Activated naive CD4-positive, alpha-beta T cell treated with anti-CD3 and anti-CD28 coated beads, Interleukin-2, amount 10 ng/mL, durations not matched to agents 7 days and 5 days (primary cell): Measurements from ENCODE around the gene BNC2.

Experiments used
- CTCF ChIA-PET: fragments of 350-600 bp; sonication (Branson Sonifier 250); formaldehyde crosslinking; loops from one replicate; lab custom pipeline; 2021; ENCODE audit warnings: antibody characterized with exemption; lab: Charles Lee
- DNase-seq: peaks from one replicate; pipeline ENCODE4 v3.0.0-alpha.2; 2020
- H3K27ac Mint-ChIP-seq: one replicate; pipeline ENCODE4 v1.8.0; 2021; ENCODE audit warnings: mild to moderate bottlenecking, moderate library complexity, mixed read lengths
- H3K27me3 Mint-ChIP-seq: one replicate; pipeline ENCODE4 v1.8.0; 2021; ENCODE audit warnings: mild to moderate bottlenecking, mixed read lengths
- H3K36me3 Mint-ChIP-seq: one replicate; pipeline ENCODE4 v1.8.0; 2021; ENCODE audit warnings: mixed read lengths
- H3K4me1 Mint-ChIP-seq: one replicate; pipeline ENCODE4 v1.8.0; 2021; ENCODE audit warnings: mixed read lengths
- H3K4me3 Mint-ChIP-seq: one replicate; pipeline ENCODE4 v1.8.0; 2021; ENCODE audit warnings: mild to moderate bottlenecking, moderate library complexity, mixed read lengths
- H3K9me3 Mint-ChIP-seq: one replicate; pipeline ENCODE4 v1.8.0; 2021; ENCODE audit warnings: mixed read lengths

Gene BNC2

GRCh38 chr9:16627521-16627920 is 242.9 kb downstream of the BNC2 start:
- Mint-ChIP-seq H3K4me3 (no peak overlapping the region), H3K36me3 (no peaks in the 10 kb centered on the region), H3K27ac (no peak overlapping the region), H3K4me1 (no peaks in the 10 kb centered on the region), H3K9me3 (peaks cover 7% of the 10 kb centered on the region), H3K27me3 (no peaks in the 10 kb centered on the region)
- no peak for DNase-seq
- CTCF ChIA-PET, result no interaction called here

- CTCF ChIA-PET, result no interaction called here
- no peak for DNase-seq
- no peak overlapping the region for H3K4me3 Mint-ChIP-seq
Measured at GRCh38 chr9:16626577-16627130, 243.8 kb downstream of the BNC2 start.

GRCh38 chr9:16625811-16626210 is 244.7 kb downstream of the BNC2 start:
- CTCF ChIA-PET, result no interaction called here
- peaks cover 3% of the 10 kb centered on the region for H3K9me3 Mint-ChIP-seq
- no peak overlapping the region for H3K4me3 Mint-ChIP-seq
- no peaks in the 10 kb centered on the region for H3K4me1 Mint-ChIP-seq
- H3K27ac Mint-ChIP-seq, result no peak overlapping the region
- DNase-seq, result no peak
- no peaks in the 10 kb centered on the region for H3K27me3 Mint-ChIP-seq
- no peaks in the 10 kb centered on the region for H3K36me3 Mint-ChIP-seq

More at GRCh38 chr9:16626577-16627130, 243.8 kb downstream of the BNC2 start:
- Mint-ChIP-seq H3K9me3 (peaks cover 5% of the 10 kb centered on the region), H3K27ac (no peak overlapping the region), H3K36me3 (no peaks in the 10 kb centered on the region), H3K27me3 (no peaks in the 10 kb centered on the region), H3K4me1 (no peaks in the 10 kb centered on the region)

GRCh38 chr9:16625161-16625631 is 245.3 kb downstream of the BNC2 start:
- H3K27ac Mint-ChIP-seq, result no peak overlapping the region
- H3K36me3 Mint-ChIP-seq, result no peaks in the 10 kb centered on the region
- no peak for DNase-seq
- CTCF ChIA-PET, result no interaction called here
- peaks cover 3% of the 10 kb centered on the region for H3K9me3 Mint-ChIP-seq
- no peak overlapping the region for H3K4me3 Mint-ChIP-seq
- H3K27me3 Mint-ChIP-seq, result no peaks in the 10 kb centered on the region
- no peaks in the 10 kb centered on the region for H3K4me1 Mint-ChIP-seq

- Mint-ChIP-seq H3K4me1 (no peaks in the 10 kb centered on the region), H3K27me3 (no peaks in the 10 kb centered on the region), H3K9me3 (peaks cover 3% of the 10 kb centered on the region), H3K4me3 (no peak overlapping the region), H3K36me3 (no peaks in the 10 kb centered on the region), H3K27ac (no peak overlapping the region)
- no peak for DNase-seq
- CTCF ChIA-PET, result no interaction called here
Measured at GRCh38 chr9:16624744-16625117, 245.7 kb downstream of the BNC2 start.

GRCh38 chr9:16623989-16624743 is 246.3 kb downstream of the BNC2 start:
- Mint-ChIP-seq H3K27ac (no peak overlapping the region), H3K27me3 (no peaks in the 10 kb centered on the region), H3K4me3 (no peak overlapping the region), H3K36me3 (no peaks in the 10 kb centered on the region), H3K9me3 (peaks cover 3% of the 10 kb centered on the region), H3K4me1 (no peaks in the 10 kb centered on the region)
- CTCF ChIA-PET, result no interaction called here
- no peak for DNase-seq

GRCh38 chr9:16622541-16622940 is 247.9 kb downstream of the BNC2 start:
- Mint-ChIP-seq H3K27me3 (no peaks in the 10 kb centered on the region), H3K9me3 (peaks cover 3% of the 10 kb centered on the region), H3K4me3 (no peak overlapping the region), H3K27ac (no peak overlapping the region), H3K4me1 (no peaks in the 10 kb centered on the region), H3K36me3 (no peaks in the 10 kb centered on the region)
- DNase-seq, result no peak
- CTCF ChIA-PET, result no interaction called here

GRCh38 chr9:16619914-16620520 is 250.5 kb downstream of the BNC2 start:
- no peaks in the 10 kb centered on the region for H3K4me1 Mint-ChIP-seq
- no peak for DNase-seq
- H3K36me3 Mint-ChIP-seq, result no peaks in the 10 kb centered on the region
- H3K27me3 Mint-ChIP-seq, result no peaks in the 10 kb centered on the region
- H3K4me3 Mint-ChIP-seq, result no peak overlapping the region
- CTCF ChIA-PET, result no interaction called here
- no peak overlapping the region for H3K27ac Mint-ChIP-seq
- peaks cover 3% of the 10 kb centered on the region for H3K9me3 Mint-ChIP-seq

- Mint-ChIP-seq H3K27me3 (no peaks in the 10 kb centered on the region), H3K27ac (no peak overlapping the region), H3K4me3 (no peak overlapping the region), H3K36me3 (no peaks in the 10 kb centered on the region), H3K9me3 (peaks cover 3% of the 10 kb centered on the region), H3K4me1 (no peaks in the 10 kb centered on the region)
- CTCF ChIA-PET, result no interaction called here
- DNase-seq, result no peak
Measured at GRCh38 chr9:16619402-16619801, 251.1 kb downstream of the BNC2 start.

- Mint-ChIP-seq H3K4me3 (no peak overlapping the region), H3K36me3 (no peaks in the 10 kb centered on the region), H3K9me3 (peaks cover 6% of the 10 kb centered on the region), H3K27me3 (no peaks in the 10 kb centered on the region), H3K27ac (no peak overlapping the region), H3K4me1 (no peaks in the 10 kb centered on the region)
- DNase-seq, result no peak
- CTCF ChIA-PET, result no interaction called here
Measured at GRCh38 chr9:16618524-16618923, 251.9 kb downstream of the BNC2 start.

GRCh38 chr9:16616686-16617085 is 253.8 kb downstream of the BNC2 start:
- peaks cover 3% of the 10 kb centered on the region for H3K9me3 Mint-ChIP-seq
- H3K27ac Mint-ChIP-seq, result no peak overlapping the region
- no peaks in the 10 kb centered on the region for H3K36me3 Mint-ChIP-seq
- no peaks in the 10 kb centered on the region for H3K27me3 Mint-ChIP-seq
- CTCF ChIA-PET, result no interaction called here
- H3K4me1 Mint-ChIP-seq, result no peaks in the 10 kb centered on the region
- no peak overlapping the region for H3K4me3 Mint-ChIP-seq
- no peak for DNase-seq

- Mint-ChIP-seq H3K4me3 (no peak overlapping the region), H3K27me3 (no peaks in the 10 kb centered on the region), H3K9me3 (peaks cover 3% of the 10 kb centered on the region), H3K4me1 (no peaks in the 10 kb centered on the region), H3K36me3 (no peaks in the 10 kb centered on the region), H3K27ac (no peak overlapping the region)
- DNase-seq, result no peak
- CTCF ChIA-PET, result no interaction called here
Measured at GRCh38 chr9:16615451-16615850, 255.0 kb downstream of the BNC2 start.

- Mint-ChIP-seq H3K4me1 (no peaks in the 10 kb centered on the region), H3K27me3 (no peaks in the 10 kb centered on the region), H3K4me3 (no peak overlapping the region), H3K36me3 (no peaks in the 10 kb centered on the region), H3K27ac (no peak overlapping the region), H3K9me3 (peaks cover 3% of the 10 kb centered on the region)
- CTCF ChIA-PET, result no interaction called here
- no peak for DNase-seq
Measured at GRCh38 chr9:16613605-16614004, 256.9 kb downstream of the BNC2 start.

GRCh38 chr9:16613051-16613450 is 257.4 kb downstream of the BNC2 start:
- Mint-ChIP-seq H3K36me3 (no peaks in the 10 kb centered on the region), H3K27me3 (no peaks in the 10 kb centered on the region), H3K27ac (no peak overlapping the region), H3K4me1 (no peaks in the 10 kb centered on the region), H3K4me3 (no peak overlapping the region), H3K9me3 (peaks cover 3% of the 10 kb centered on the region)
- DNase-seq, result no peak
- CTCF ChIA-PET, result no interaction called here

- H3K27ac Mint-ChIP-seq, result no peak overlapping the region
- no peaks in the 10 kb centered on the region for H3K36me3 Mint-ChIP-seq
- no peak overlapping the region for H3K4me3 Mint-ChIP-seq
- H3K4me1 Mint-ChIP-seq, result no peaks in the 10 kb centered on the region
- CTCF ChIA-PET, result no interaction called here
- H3K9me3 Mint-ChIP-seq, result peaks cover 3% of the 10 kb centered on the region
- H3K27me3 Mint-ChIP-seq, result no peaks in the 10 kb centered on the region
- DNase-seq, result no peak
Measured at GRCh38 chr9:16612627-16613026, 257.8 kb downstream of the BNC2 start.
